Vagina (tissue), 2 donors: ENCODE data around the gene TMEM266. TPM values are rescaled to one million over a fixed set of nuclear protein-coding genes. Genes with fewer than 3 reads are reported as not detected.
A peak's percentile ranks its signal among the peaks of the same experiment; 100 is the strongest.

Experiments used
- DNase-seq, 2 donors: peaks; one replicate each; pipeline ENCODE4 v3.0.0-alpha.2; 2017; ENCODE audit errors: extremely low spot score in 2 of 2
- H3K27ac ChIP-seq: fragments of 200-600 bp; sonication (generic); one replicate; pipeline ENCODE4 v1.5.1; 2019
- H3K27me3 ChIP-seq: fragments of 200-600 bp; sonication (generic); one replicate; pipeline ENCODE4 v1.5.1; 2019
- H3K36me3 ChIP-seq, 2 donors: fragments of 200-600 bp; sonication (generic); one replicate each; pipeline ENCODE4 v1.5.1; 2017 to 2019
- H3K4me1 ChIP-seq: fragments of 200-600 bp; sonication (generic); one replicate; pipeline ENCODE4 v1.5.1; 2019
- H3K4me3 ChIP-seq, 2 donors: fragments of 200-600 bp; sonication (generic); 1 replicate in 1 of 2; 2 replicates in 1 of 2; pipeline ENCODE4 v1.5.1; 2016 to 2019
- H3K9me3 ChIP-seq: fragments of 200-600 bp; sonication (generic); one replicate; pipeline ENCODE4 v1.5.1; 2019
- CTCF ChIP-seq, 3 experiments: fragments of 450-650 bp in 2 of 3; fragments of 200-600 bp in 1 of 3; sonication (generic) in 1 of 3; IDR thresholded peaks; one replicate each; pipeline ENCODE4 v1.5.1; 2017 to 2019; ENCODE audit warnings: antibody characterized with exemption in 3 of 3, mild to moderate bottlenecking in 2 of 3, moderate library complexity in 2 of 3
- POLR2A ChIP-seq, 2 donors: fragments of 450-650 bp; IDR thresholded peaks; one replicate each; pipeline ENCODE4 v1.6.1; 2017; ENCODE audit warnings: antibody characterized with exemption in 2 of 2, mild to moderate bottlenecking in 2 of 2, moderate library complexity in 2 of 2
- POLR2AphosphoS5 ChIP-seq, 2 donors: sonication (generic); formaldehyde crosslinking; IDR thresholded peaks; one replicate each; pipeline ENCODE4 v1.9.0; 2017; ENCODE audit warnings: antibody characterized with exemption in 2 of 2, mild to moderate bottlenecking in 2 of 2, low read depth in 1 of 2; ENCODE audit not compliant: insufficient read depth in 1 of 2
- intact Hi-C: fragments of 100-400 bp; cut with DNase I; formaldehyde crosslinking; loops from one replicate; pipeline ENCODE4 v1.15.1; 2023
- total RNA-seq: library from RNA; depleted of rRNA; stranded (reverse); fragments of >200 nt; gene quantifications from one replicate; pipeline ENCODE4 v1.2.3, GENCODE V29; 2016

Gene TMEM266
- total RNA-seq, 1 donor from 2014 or later: not detected

- H3K4me1 ChIP-seq: peaks cover 10% of the 10 kb centered on the region
- H3K36me3 ChIP-seq: peaks cover 0 to 7% of the 10 kb centered on the region in 2 donors
- intact Hi-C loops: no loop called here
- H3K27ac ChIP-seq: no peak overlapping the region
- no peaks in the 10 kb centered on the region for H3K27me3 ChIP-seq
- no peak for DNase-seq
- TF ChIP-seq CTCF (IDR thresholded peaks at IDR 0.05) (no peak), POLR2A (IDR thresholded peaks at IDR 0.05) (no peak), POLR2AphosphoS5 (IDR thresholded peaks at IDR 0.05; ENCODE audit: insufficient read depth in 1 of 2, low read depth in 1 of 2) (no peak)
- H3K9me3 ChIP-seq: no peaks in the 10 kb centered on the region
- no peak overlapping the region for H3K4me3 ChIP-seq
Measured at GRCh38 chr15:76206325-76206976, 146.7 kb downstream of the TMEM266 start.

GRCh38 chr15:76208084-76208785, 148.4 kb downstream of the TMEM266 start:
- no peak overlapping the region for H3K27ac ChIP-seq
- no peak overlapping the region for H3K4me3 ChIP-seq
- no peaks in the 10 kb centered on the region for H3K27me3 ChIP-seq
- no peaks in the 10 kb centered on the region for H3K9me3 ChIP-seq
- intact Hi-C loops: no loop called here
- H3K36me3 ChIP-seq: peaks cover 0 to 11% of the 10 kb centered on the region in 2 donors
- TF ChIP-seq POLR2AphosphoS5 (IDR thresholded peaks at IDR 0.05; ENCODE audit: insufficient read depth in 1 of 2, low read depth in 1 of 2) (no peak), CTCF (IDR thresholded peaks at IDR 0.05) (no peak), POLR2A (IDR thresholded peaks at IDR 0.05) (no peak)
- peaks cover 10% of the 10 kb centered on the region for H3K4me1 ChIP-seq
- DNase-seq: peak in 1 of 2 donors; percentile 67

- peaks cover 10% of the 10 kb centered on the region for H3K4me1 ChIP-seq
- no peak overlapping the region for H3K4me3 ChIP-seq
- H3K36me3 ChIP-seq: peaks cover 0 to 13% of the 10 kb centered on the region in 2 donors
- no peak overlapping the region for H3K27ac ChIP-seq
- H3K27me3 ChIP-seq: no peaks in the 10 kb centered on the region
- DNase-seq: peak in 1 of 2 donors; percentile 65
- intact Hi-C loops: no loop called here
- TF ChIP-seq POLR2AphosphoS5 (IDR thresholded peaks at IDR 0.05; ENCODE audit: insufficient read depth in 1 of 2, low read depth in 1 of 2) (no peak), POLR2A (IDR thresholded peaks at IDR 0.05) (no peak), CTCF (IDR thresholded peaks at IDR 0.05) (no peak)
- no peaks in the 10 kb centered on the region for H3K9me3 ChIP-seq
Measured at GRCh38 chr15:76208786-76209424, 149.1 kb downstream of the TMEM266 start.

GRCh38 chr15:76209523-76209922, 149.7 kb downstream of the TMEM266 start:
- Histone ChIP-seq H3K27ac (no peak overlapping the region), H3K9me3 (no peaks in the 10 kb centered on the region), H3K36me3 (peaks cover 0 to 18% of the 10 kb centered on the region in 2 donors), H3K4me3 (no peak overlapping the region), H3K27me3 (no peaks in the 10 kb centered on the region), H3K4me1 (peaks cover 10% of the 10 kb centered on the region)
- DNase-seq: peak in 1 of 2 donors; percentile 32
- TF ChIP-seq POLR2A (IDR thresholded peaks at IDR 0.05): no peak
- intact Hi-C loops: no loop called here

- H3K36me3 ChIP-seq: peaks cover 0 to 21% of the 10 kb centered on the region in 2 donors
- H3K27ac ChIP-seq: no peak overlapping the region
- intact Hi-C loops: no loop called here
- TF ChIP-seq POLR2A (IDR thresholded peaks at IDR 0.05) (no peak), POLR2AphosphoS5 (IDR thresholded peaks at IDR 0.05; ENCODE audit: insufficient read depth in 1 of 2, low read depth in 1 of 2) (no peak)
- H3K27me3 ChIP-seq: no peaks in the 10 kb centered on the region
- H3K4me3 ChIP-seq: no peak overlapping the region
- peaks cover 10% of the 10 kb centered on the region for H3K4me1 ChIP-seq
- no peaks in the 10 kb centered on the region for H3K9me3 ChIP-seq
- DNase-seq: peak in 1 of 2 donors; percentile 69
Measured at GRCh38 chr15:76209942-76210341, 150.2 kb downstream of the TMEM266 start.
